Pulmonary artery endothelial cell (primary cell): ENCODE results near the gene ADGRL2. TPM values are rescaled to one million over a fixed set of nuclear protein-coding genes. Genes with fewer than 3 reads are reported as not detected.
A peak's percentile ranks its signal among the peaks of the same experiment; 100 is the strongest.

Experiments
- DNase-seq: peaks from one replicate; pipeline ENCODE4 v3.0.0-alpha.2; 2011; ENCODE audit warnings: low read depth, low spot score
- total RNA-seq: library from RNA; depleted of rRNA; stranded (reverse); fragments of >200 nt; gene quantifications from 2 replicates; pipeline ENCODE4 v1.2.3, GENCODE V29; 2014

Gene ADGRL2
- 52.0 and 64.4 TPM in 2 replicates for total RNA-seq

DNA sequence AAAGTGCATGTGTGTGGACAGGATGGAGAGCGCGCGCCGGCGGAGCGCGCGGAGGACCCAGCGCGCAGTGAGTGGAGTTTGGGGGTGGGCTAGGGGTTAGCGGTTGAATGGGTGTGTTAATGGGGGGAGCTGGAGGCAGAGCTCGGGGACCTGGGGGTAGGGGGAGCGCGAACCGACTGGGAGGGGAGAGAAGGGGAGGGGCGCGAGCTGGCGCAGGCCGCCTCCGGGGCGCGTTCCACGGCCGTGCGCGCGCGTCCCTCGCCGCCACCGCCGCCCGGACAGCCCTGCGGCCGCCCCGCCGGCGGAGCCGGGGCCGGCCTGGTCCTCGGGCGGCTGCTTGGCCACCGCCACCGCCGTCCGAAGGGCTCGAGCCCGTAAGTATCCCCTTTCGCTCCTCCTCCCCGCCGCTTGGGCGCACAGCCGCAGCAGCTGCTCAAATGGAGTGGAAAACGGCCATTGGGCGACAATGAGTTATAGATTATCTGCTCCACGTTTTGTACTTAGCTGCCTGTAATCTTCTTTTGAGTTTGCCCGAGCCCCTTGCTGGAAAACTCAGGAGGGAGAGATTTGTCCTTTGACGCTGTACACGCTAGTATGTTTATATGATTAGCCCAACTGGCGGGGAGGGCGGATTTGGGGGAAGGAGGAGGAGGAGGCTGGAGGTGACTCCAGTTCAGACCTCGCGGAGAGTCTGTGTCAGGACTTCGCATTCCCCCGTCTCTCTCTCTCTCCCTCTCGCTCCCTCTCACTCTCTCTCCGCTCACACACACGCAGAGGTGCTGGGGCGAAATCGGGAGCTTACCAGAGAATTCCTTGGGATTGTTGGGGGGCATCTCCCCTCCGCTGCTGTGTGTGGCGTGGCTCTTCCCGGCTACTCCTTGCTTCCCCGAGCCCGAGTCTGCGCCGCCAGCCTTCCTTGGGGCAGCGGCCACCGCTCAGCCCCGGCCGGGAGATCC lies at the start of gene ADGRL2:
TSS of gene ADGRL2 (plus strand) at position 240 of the 956 bp plus-strand sequence. CDS start 36,051 bp downstream, outside the sequence.
- peak; percentile 69 for DNase-seq

GRCh38 chr1:81752840-81753239 lies 47.9 kb upstream of the ADGRL2 start:
- no peak for DNase-seq

DNA sequence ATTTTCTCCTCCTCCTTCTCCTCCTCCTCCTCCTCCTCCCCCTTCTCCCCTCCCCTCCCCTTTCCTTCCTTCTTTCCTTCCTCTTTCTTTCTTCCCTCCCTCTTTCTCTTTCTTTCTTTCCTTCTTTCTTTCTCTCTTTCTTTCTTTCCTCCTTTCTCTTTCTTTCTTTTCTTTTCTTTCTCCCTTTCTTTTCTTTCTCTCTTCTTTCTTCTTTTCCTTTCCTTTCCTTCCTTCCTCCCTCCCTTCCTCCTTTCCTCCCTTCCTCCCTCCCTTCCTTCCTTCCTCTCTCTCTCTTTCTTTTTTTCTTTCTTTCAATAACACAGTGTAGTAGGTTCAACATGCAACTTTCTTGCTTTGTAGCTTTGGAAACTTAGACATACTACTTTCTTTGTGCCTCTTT lies 46.3 kb upstream of the ADGRL2 start:
- no peak for DNase-seq

GRCh38 chr1:81756872-81757271 lies 43.9 kb upstream of the ADGRL2 start:
- DNase-seq, result no peak

DNA sequence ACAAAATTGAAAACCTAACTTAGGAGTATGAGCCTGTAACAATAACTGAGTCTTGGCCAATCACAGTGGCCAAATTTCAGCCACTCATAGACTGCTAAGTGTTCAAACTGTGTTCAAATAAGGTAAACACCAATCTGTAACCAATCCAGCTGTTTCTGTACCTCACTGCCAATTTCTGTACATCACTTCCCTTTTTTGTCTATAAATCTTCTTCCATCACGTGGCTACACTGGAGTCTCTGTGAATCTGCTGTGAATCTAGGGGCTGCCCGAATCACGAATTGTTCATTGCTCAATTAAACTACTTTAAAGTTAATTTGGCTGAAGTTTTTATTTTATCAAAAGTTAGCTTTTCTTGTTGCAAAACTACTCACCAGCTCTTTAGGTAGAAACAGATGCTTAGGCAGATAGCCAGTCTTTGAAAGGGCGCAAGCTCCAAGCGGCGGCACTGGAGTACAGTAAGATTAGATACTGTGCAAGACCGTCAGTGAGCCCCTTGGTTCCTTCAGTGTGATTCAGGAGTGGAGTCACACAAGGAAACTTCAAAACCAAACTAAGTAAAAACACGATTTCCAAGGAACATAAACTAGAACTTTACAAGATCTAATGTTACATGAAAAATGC lies 43.2 kb upstream of the ADGRL2 start:
- no peak for DNase-seq

- no peak for DNase-seq
Measured at GRCh38 chr1:81758181-81758580, 42.6 kb upstream of the ADGRL2 start.

DNA sequence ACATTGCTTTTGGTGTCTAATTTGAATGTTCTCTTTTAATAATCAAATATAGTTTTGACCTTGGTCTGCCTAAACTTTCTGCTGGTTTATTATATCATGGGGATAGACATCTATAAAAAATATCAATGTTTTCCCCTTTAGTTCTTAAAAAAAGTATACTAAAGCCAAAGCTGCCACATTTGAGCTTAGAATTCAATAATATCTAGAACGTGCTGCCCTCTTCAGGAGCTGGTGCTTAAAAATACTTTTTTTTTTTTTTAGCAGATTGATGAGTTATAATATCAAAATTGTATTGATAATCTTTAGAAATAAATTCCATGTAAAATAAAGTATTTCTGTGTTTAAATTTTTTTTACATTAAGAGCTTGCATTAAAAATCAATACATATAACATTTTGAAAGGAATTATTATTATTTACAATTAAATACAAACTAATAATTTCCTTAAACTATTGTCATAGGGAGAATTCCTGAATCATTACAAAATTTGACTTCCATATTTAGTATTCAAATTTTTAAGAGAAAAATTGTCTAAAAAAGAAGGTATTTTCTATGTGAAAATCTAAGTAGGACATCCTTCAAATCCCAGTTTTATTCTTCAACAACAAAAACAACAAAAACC lies 40.1 kb upstream of the ADGRL2 start:
- no peak for DNase-seq

DNA sequence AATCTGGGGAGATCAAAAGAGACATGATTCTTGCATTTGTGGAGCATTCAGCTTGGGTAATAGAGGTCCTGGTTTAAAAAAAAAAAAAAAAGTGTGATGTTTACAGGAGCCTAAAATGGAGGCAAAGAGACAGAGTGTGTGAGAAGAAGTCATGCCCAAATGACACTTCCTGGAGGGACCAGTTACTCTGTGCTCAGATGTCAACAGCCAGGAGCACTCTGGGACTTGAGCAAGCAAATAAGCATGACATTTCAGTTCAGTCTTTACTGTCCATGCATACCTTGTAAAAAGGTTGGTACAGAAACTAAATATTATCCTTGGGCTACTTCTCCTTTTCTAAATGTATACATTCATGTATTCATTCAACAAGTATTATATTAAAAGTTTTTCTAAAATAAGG lies 25.2 kb upstream of the ADGRL2 start:
- DNase-seq, result no peak

DNA sequence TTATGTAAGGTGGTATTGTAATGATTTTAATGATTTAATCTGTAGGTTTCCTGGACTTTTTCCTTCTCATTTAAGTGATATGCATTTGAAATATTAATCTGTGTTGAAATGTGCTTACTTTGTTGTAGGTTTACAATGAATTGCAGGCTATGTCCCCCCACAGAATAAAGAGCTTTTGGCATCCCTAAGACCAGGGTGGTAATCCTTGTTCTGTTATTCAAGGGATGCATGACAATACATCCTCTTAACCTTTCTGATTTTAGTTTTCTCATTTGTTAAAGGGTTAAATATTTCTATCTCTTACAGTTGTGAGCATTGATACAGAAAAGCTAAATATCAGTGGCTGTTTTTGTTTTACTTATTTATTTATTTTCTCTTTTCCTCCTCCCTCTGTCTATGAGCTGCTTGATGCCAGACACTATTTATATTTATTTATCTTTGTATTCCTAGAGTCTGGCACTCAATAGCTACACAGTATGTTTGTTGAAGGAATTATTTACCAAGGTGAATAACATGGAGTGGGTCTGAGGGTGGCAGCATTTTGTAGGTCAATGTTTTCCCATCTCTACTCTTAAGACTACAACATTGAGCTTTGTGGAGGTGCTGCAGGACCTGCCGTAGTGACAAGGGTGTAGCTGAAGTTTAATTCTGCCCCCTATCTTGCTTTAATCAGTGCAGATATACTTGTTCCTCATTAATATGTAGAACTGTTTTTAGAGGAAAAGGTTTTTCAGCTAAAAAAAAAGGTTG lies 19.9 kb upstream of the ADGRL2 start:
- no peak for DNase-seq

DNA sequence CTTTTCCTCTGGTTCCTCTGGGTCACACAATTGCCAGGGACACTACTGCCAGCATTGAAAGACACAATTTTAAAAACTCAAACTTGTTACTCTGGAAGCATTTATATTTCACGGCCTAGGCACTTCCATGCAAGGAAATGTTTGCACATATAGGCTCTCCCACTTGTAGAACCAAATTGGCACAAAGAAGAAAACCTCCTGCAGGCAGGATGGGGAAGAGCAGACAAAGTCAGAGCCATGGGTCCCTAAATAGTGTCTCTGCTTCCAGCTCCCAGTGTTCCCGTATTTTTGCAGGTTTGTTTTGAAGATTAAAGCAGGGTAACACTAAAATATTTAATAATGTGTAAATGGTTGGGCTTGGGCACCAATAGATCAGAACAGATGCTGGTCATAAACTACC lies 19.0 kb upstream of the ADGRL2 start:
- no peak for DNase-seq

GRCh38 chr1:81792184-81792583 lies 8.6 kb upstream of the ADGRL2 start:
- no peak for DNase-seq

- no peak for DNase-seq
Measured at GRCh38 chr1:81797701-81798100, 3.0 kb upstream of the ADGRL2 start.

- no peak for DNase-seq
Measured at GRCh38 chr1:81799939-81800694, 617 bp upstream of the ADGRL2 start.

DNA sequence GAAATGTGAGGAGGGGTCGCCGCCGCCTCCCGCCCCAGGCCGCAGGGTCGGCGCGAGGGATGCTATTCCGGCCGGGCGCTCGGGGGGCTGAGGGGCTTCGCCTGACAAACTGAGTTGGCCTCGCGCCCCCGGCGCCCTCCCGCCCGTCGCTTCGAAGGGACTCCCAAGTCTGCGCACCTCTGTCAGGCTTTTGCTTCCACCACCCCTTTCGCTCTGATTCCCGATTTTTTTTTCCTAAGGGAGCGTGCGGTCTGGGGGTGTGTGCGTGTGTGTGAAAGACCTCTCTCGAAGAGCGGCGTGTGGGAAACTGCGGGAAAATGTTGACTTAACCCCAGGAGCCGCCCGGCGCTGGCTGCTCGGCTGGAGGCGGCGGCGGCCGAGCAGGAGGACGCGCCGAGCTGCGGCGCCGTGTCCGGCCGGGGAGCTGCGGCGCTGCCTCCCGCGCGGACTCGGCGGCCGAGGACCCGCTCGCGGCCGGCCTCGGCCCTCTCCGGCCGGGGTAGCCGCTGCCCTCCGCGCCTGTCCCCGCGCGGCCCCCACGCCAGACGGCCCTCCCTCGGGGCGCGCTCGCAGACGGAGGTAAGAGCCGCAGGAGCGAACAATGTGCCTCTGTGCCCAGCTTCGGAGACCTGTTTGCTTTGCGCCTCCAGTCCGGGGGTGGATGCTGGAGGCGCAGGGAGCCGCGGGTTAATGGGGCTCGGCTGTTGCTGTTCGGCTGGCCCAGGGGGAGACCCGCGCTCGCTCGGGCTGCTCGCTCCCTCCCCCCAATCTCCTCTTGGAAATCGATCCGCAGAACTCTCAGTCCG lies 1.1 kb downstream of the ADGRL2 start:
- no peak for DNase-seq

DNA sequence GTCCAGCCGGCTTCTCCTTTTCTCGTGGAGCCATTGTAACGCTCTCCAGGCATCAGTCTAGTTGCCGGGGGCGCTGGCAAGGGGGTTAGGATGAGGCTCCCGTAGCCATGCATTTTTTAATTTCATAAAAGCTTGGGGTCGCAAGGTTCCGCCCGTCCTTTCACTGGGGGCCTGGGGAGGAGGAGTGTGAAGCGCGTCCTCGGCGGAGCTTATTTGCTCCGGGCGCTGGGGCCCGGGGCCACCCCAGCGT lies 1.6 kb downstream of the ADGRL2 start:
- no peak for DNase-seq

- DNase-seq, result no peak
Measured at GRCh38 chr1:81802707-81803430, 2.1 kb downstream of the ADGRL2 start.

GRCh38 chr1:81803431-81804110 lies 2.8 kb downstream of the ADGRL2 start:
- DNase-seq, result no peak

GRCh38 chr1:81804312-81804711 lies 3.6 kb downstream of the ADGRL2 start:
- DNase-seq, result no peak
